GM12801 (cell line): Measurements from ENCODE around the gene DGKB.

ENCODE experiments used
- TF ChIP-seq, protein P1 (sequence below): IDR thresholded peaks from one replicate; pipeline ENCODE4 v1.5.1; 2011; ENCODE audit warnings: control low read depth; ENCODE audit not compliant: insufficient read length; ENCODE audit errors: extremely low read depth

Gene DGKB

GRCh38 chr7:14446219-14446618 is 456.3 kb downstream of the DGKB start:
- TF ChIP-seq, protein P1, sequence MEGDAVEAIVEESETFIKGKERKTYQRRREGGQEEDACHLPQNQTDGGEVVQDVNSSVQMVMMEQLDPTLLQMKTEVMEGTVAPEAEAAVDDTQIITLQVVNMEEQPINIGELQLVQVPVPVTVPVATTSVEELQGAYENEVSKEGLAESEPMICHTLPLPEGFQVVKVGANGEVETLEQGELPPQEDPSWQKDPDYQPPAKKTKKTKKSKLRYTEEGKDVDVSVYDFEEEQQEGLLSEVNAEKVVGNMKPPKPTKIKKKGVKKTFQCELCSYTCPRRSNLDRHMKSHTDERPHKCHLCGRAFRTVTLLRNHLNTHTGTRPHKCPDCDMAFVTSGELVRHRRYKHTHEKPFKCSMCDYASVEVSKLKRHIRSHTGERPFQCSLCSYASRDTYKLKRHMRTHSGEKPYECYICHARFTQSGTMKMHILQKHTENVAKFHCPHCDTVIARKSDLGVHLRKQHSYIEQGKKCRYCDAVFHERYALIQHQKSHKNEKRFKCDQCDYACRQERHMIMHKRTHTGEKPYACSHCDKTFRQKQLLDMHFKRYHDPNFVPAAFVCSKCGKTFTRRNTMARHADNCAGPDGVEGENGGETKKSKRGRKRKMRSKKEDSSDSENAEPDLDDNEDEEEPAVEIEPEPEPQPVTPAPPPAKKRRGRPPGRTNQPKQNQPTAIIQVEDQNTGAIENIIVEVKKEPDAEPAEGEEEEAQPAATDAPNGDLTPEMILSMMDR: no peak

- TF ChIP-seq, protein P1: no peak
Measured at GRCh38 chr7:14438366-14438765, 464.2 kb downstream of the DGKB start.

DNA sequence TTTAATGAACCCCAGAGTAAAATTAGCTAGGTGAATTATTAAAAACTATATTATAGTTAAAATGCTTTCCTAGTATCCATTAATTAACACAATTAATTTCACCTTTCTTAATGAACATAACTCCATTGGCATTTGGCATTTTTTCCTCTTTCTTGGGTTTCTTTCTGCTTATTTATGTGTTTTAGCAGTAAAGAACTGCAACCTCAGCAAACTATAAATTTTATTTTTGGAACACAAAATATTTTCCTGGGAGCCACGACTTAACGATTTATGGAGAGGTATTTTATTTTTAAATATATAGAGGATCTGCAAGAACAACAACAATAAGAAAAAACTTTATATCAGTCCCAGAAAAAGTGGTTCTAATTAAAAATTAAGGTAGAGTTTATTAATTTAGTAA is 465.7 kb downstream of the DGKB start:
- TF ChIP-seq, protein P1: no peak

GRCh38 chr7:14432924-14433323 is 469.6 kb downstream of the DGKB start:
- TF ChIP-seq, protein P1: no peak

DNA sequence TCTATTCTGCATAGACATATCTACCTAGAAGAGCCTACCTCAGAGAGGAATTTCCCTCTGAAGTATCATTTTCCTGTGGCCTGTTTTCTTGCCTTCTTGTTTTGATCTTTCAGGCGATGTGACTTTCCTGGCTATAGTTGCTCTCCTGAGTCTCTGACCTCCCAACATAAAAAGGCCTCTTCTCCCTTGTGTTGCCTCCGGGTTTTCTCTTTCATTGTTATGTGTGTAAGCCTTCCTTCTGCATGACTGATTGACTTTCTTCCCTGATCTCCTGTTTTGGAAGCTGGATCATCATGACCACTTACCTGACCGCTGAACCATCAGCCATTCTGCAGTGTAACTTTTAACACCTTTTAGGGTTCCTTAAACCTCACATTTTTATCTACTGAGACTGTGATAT is 471.6 kb downstream of the DGKB start:
- TF ChIP-seq, protein P1: no peak

DNA sequence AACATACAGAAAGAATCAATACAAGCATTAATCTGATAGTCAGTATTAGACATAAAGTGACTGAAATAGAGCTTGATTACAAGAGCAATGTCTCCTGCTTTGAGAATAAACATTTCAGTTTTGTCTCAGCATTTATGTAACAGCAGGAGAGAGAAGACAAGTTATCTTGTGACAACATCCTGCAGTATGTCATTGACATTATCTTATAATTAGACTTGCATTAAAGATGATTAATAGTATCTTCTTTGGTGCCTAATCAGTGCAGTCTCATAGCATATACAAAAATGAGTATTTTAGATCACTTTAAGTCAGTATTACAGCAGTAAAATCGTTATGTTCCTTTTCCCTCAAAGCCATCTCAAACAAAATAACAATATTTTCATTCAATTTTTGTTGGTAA is 477.0 kb downstream of the DGKB start:
- TF ChIP-seq, protein P1: no peak

- TF ChIP-seq, protein P1: no peak
Measured at GRCh38 chr7:14424675-14425074, 477.9 kb downstream of the DGKB start.

DNA sequence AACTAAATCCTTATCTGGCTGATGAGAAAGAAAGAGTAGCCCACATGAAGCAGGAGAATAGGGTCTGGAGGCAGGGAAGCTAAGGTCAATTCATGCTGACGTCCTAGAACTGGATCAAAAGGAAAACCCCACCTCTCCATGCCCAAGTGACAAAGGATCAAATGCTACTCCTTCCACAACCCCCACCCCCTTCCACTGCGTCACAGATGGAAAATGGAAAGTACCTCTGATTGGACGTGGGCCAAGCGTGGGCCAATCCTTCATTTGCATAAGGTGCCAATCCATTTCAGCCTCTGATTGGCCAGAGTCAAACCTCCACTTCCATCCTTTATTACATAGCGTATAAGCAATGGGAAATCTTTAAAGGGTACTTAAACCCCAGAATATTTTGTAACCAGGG is 481.8 kb downstream of the DGKB start:
- TF ChIP-seq, protein P1: no peak
